Keratinocyte (primary cell): Measurements from ENCODE around the gene PARP4. TPM values are rescaled to one million over a fixed set of nuclear protein-coding genes. Genes with fewer than 3 reads are reported as not detected.

Experiments
- DNase-seq: peaks from one replicate; pipeline ENCODE4 v3.0.0-alpha.2; 2011; ENCODE audit warnings: low read depth, missing footprints, low spot score
- FAIRE-seq: peaks from 2 replicates; lab custom pipeline; 2011; peaks lifted over from hg19 to GRCh38; lab: Jason Lieb, UNC
- H2AFZ ChIP-seq: 2 replicates; pipeline ENCODE4 v1.6.0; 2012; ENCODE audit warnings: low read length, control low read depth, inconsistent platforms; ENCODE audit not compliant: control insufficient read depth
- H3K27ac ChIP-seq: 2 replicates; pipeline ENCODE4 v1.5.1; 2011; ENCODE audit warnings: low read length; ENCODE audit not compliant: control insufficient read depth, insufficient read depth
- H3K27me3 ChIP-seq: 3 replicates; pipeline ENCODE4 v1.6.0; 2011; ENCODE audit warnings: low read length; ENCODE audit not compliant: control insufficient read depth, insufficient read depth; ENCODE audit errors: extremely low read depth
- H3K36me3 ChIP-seq, 2 experiments: 2 replicates in 1 of 2; 3 replicates in 1 of 2; pipeline ENCODE4 v1.5.1; 2011; ENCODE audit warnings: low read length in 2 of 2, mild to moderate bottlenecking in 1 of 2; ENCODE audit not compliant: control insufficient read depth in 2 of 2, insufficient read depth in 2 of 2; ENCODE audit errors: extremely low read depth in 1 of 2
- H3K4me1 ChIP-seq: 3 replicates; pipeline ENCODE4 v1.5.1; 2011; ENCODE audit warnings: low read length; ENCODE audit not compliant: control insufficient read depth, insufficient read depth; ENCODE audit errors: extremely low read depth
- H3K4me2 ChIP-seq: 3 replicates; pipeline ENCODE4 v1.6.0; 2011; ENCODE audit warnings: low read depth, low read length; ENCODE audit not compliant: control insufficient read depth, insufficient read depth; ENCODE audit errors: extremely low read depth
- H3K4me3 ChIP-seq, 3 experiments: fragments of 200-600 bp in 1 of 3; sonication (generic) in 1 of 3; 2 replicates in 2 of 3; 3 replicates in 1 of 3; pipeline ENCODE4 v1.5.1; 2011 to 2016; ENCODE audit warnings: low read length in 3 of 3, mild to moderate bottlenecking in 3 of 3, control low read depth in 2 of 3, inconsistent platforms in 1 of 3, low read depth in 1 of 3, mixed read lengths in 1 of 3, mixed run types in 1 of 3, moderate library complexity in 1 of 3; ENCODE audit not compliant: control insufficient read depth in 2 of 3, insufficient read depth in 2 of 3; ENCODE audit errors: extremely low read depth in 1 of 3
- H3K79me2 ChIP-seq: 2 replicates; pipeline ENCODE4 v1.6.0; 2012; ENCODE audit warnings: low read length; ENCODE audit not compliant: control insufficient read depth, insufficient read depth
- H3K9ac ChIP-seq: 3 replicates; pipeline ENCODE4 v1.6.0; 2011; ENCODE audit warnings: low read length; ENCODE audit not compliant: control insufficient read depth, insufficient read depth; ENCODE audit errors: extremely low read depth
- H3K9me1 ChIP-seq: 3 replicates; pipeline ENCODE4 v1.6.0; 2011; ENCODE audit warnings: low read length; ENCODE audit not compliant: control insufficient read depth, insufficient read depth; ENCODE audit errors: extremely low read depth
- H3K9me3 ChIP-seq: 2 replicates; pipeline ENCODE4 v1.5.1; 2012; ENCODE audit warnings: low read depth, low read length; ENCODE audit not compliant: control insufficient read depth
- H4K20me1 ChIP-seq: 3 replicates; pipeline ENCODE4 v1.6.0; 2011; ENCODE audit warnings: low read length; ENCODE audit not compliant: control insufficient read depth, insufficient read depth; ENCODE audit errors: extremely low read depth
- EZH2 ChIP-seq: IDR thresholded peaks from one replicate; pipeline ENCODE4 v1.6.1; 2012; ENCODE audit warnings: inconsistent platforms, mild to moderate bottlenecking, low read length, moderate library complexity
- dilution Hi-C: fragments of 300-500 bp; cut with MboI; formaldehyde crosslinking; loops from one replicate; pipeline ENCODE4 v1.7.0; 2020; ENCODE audit warnings: low sequenced_read_pairs; ENCODE audit not compliant: extremely low pct_ligation_motif_present
- polyA plus RNA-seq, 5 experiments: library from polyadenylated mRNA; depleted of rRNA in 3 of 5; stranded (reverse) in 3 of 5; stranded (forward) in 1 of 5; unstranded in 1 of 5; fragments of >200 nt; gene quantifications; 1 replicate in 1 of 5; 2 replicates in 3 of 5; 3 replicates in 1 of 5; pipeline versions ENCODE4 v1.2.1 to v1.2.3, GENCODE V29; 2011 to 2012; ENCODE audit warnings: missing spikeins in 2 of 5, low read depth in 1 of 5, low replicate concordance in 1 of 5
- TF ChIP-seq, protein P1 (sequence below), 3 experiments: IDR thresholded peaks in 1 of 3; conservative IDR thresholded peaks in 1 of 3; optimal IDR thresholded peaks in 1 of 3; 2 replicates in 2 of 3; 3 replicates in 1 of 3; pipeline versions ENCODE3 to v1.5.1; 2011; ENCODE audit warnings: low read length in 3 of 3, mild to moderate bottlenecking in 3 of 3, moderate library complexity in 2 of 3, control low read depth in 1 of 3, inconsistent platforms in 1 of 3; ENCODE audit not compliant: insufficient read depth in 2 of 3; ENCODE audit errors: extremely low read depth in 1 of 3

PARP4 gene
- polyA plus RNA-seq, 1 donor (not counting 4 experiments of a cell fraction or from before 2014, with no cell fraction given): 44.0 TPM

DNA sequence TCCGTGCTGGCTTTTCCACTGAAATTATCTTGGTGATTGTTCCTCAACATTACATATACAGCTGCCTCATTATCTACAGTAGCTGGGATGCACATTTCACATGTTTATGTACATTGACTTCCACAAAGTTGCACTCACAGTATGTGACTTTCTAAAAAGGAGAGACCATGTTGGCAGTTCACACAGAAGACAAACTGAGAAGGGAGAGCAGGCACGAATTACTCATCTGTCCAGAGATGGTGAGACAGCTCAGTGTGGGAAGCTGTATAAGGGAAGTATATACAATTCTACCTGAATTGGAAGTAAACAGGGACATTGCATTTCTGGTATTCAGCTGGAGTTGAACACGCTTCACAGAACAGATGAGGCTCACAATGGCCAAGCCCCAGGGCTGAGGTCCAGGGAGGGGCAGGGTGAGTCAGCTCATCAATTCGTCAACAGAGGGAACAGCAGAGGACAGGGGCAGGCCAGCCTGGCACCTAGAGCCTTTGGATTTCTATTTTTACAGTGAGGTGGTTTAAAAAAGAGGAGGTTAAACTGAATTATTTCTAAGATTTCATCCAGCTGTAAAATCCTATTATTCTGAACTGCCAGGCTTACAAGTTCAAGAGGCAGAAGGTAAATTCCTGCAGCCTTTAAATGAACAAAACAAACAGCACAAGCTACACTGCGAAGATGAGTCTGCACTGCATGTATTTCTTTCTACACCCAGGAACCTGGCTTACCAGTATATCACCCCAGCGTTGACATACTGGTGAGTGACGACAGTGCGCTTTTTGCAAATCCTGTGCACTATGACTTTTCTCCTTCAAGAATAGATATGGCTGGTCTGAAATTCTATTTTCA is 9.8 kb downstream of the PARP4 start:
- Histone ChIP-seq H3K9ac (peak overlapping the region; percentile 47), H3K4me3 (peak overlapping the region in 1 of 3 experiments; percentile 32)
- FAIRE-seq: peak; percentile 73

DNA sequence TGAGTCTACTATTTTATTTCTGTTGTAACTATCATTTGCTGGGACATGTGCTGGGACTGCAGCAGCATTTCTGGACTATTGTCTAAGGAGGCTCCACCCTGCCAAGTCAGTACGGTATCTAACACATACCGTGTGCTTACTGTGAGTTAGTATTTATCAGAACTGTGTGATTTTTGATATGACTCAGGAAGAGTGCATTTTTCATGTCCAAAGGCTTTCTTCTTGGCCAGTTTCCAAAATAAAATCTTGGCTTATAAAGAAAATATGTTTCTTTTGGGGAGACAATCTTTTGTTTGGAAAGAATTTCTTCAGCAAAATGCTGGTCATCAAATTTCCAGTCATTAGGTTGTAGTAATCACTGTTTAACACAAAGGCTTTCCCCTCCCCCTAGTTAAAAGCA is 11.6 kb downstream of the PARP4 start:
- FAIRE-seq (peak; percentile 68), DNase-seq (peak; percentile 62)
- H3K4me1 ChIP-seq: peaks cover 35% of the 10 kb centered on the region
- peak overlapping the region; percentile 46 for H3K4me2 ChIP-seq
- H4K20me1 ChIP-seq: no peaks in the 10 kb centered on the region
- H3K9me1 ChIP-seq: no peaks in the 10 kb centered on the region
- no peak overlapping the region for H3K9ac ChIP-seq
- no peak overlapping the region for H3K4me3 ChIP-seq
- no peaks in the 10 kb centered on the region for H3K9me3 ChIP-seq
- H3K27me3 ChIP-seq: no peaks in the 10 kb centered on the region
- peaks cover 17% of the 10 kb centered on the region for H3K79me2 ChIP-seq
- dilution Hi-C loops: no loop called here
- TF ChIP-seq EZH2: no peak
- TF ChIP-seq, protein P1, sequence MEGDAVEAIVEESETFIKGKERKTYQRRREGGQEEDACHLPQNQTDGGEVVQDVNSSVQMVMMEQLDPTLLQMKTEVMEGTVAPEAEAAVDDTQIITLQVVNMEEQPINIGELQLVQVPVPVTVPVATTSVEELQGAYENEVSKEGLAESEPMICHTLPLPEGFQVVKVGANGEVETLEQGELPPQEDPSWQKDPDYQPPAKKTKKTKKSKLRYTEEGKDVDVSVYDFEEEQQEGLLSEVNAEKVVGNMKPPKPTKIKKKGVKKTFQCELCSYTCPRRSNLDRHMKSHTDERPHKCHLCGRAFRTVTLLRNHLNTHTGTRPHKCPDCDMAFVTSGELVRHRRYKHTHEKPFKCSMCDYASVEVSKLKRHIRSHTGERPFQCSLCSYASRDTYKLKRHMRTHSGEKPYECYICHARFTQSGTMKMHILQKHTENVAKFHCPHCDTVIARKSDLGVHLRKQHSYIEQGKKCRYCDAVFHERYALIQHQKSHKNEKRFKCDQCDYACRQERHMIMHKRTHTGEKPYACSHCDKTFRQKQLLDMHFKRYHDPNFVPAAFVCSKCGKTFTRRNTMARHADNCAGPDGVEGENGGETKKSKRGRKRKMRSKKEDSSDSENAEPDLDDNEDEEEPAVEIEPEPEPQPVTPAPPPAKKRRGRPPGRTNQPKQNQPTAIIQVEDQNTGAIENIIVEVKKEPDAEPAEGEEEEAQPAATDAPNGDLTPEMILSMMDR (optimal IDR thresholded peaks at IDR 0.05 in 1 of 3, IDR thresholded peaks at IDR 0.05 in 1 of 3, conservative IDR thresholded peaks at IDR 0.05 in 1 of 3; ENCODE audit: extremely low read depth in 1 of 3, insufficient read depth in 2 of 3, low read length in 3 of 3): no peak
- no peak overlapping the region for H2AFZ ChIP-seq
- peak overlapping the region; percentile 64 for H3K27ac ChIP-seq
- peaks cover 12 to 14% of the 10 kb centered on the region in 2 experiments for H3K36me3 ChIP-seq

More for the DNA sequence above, 9.8 kb downstream of the PARP4 start:
- H4K20me1 ChIP-seq: no peaks in the 10 kb centered on the region
- peak overlapping the region; percentile 44 for H2AFZ ChIP-seq
- H3K9me1 ChIP-seq: no peaks in the 10 kb centered on the region
- peaks cover 35% of the 10 kb centered on the region for H3K4me1 ChIP-seq
- no peaks in the 10 kb centered on the region for H3K27me3 ChIP-seq
- peak overlapping the region; percentile 78 for H3K27ac ChIP-seq
- peak overlapping the region; percentile 70 for H3K4me2 ChIP-seq
- TF ChIP-seq EZH2: no peak
- TF ChIP-seq, protein P1 (optimal IDR thresholded peaks at IDR 0.05 in 1 of 3, IDR thresholded peaks at IDR 0.05 in 1 of 3, conservative IDR thresholded peaks at IDR 0.05 in 1 of 3; ENCODE audit: extremely low read depth in 1 of 3, insufficient read depth in 2 of 3, low read length in 3 of 3): no peak
- H3K9me3 ChIP-seq: no peaks in the 10 kb centered on the region
- DNase-seq: no peak
- peaks cover 10 to 11% of the 10 kb centered on the region in 2 experiments for H3K36me3 ChIP-seq
- H3K79me2 ChIP-seq: peaks cover 35% of the 10 kb centered on the region
- dilution Hi-C loops: no loop called here
